Type B pancreatic cell (in vitro differentiated cells): ENCODE measurements around the gene ARHGAP40. TPM values are rescaled to one million over a fixed set of nuclear protein-coding genes. Genes with fewer than 3 reads are reported as not detected.

Experiments
- DNase-seq: peaks from one replicate; pipeline ENCODE4 v3.0.0; 2021; ENCODE audit warnings: mixed read lengths; ENCODE audit not compliant: unreplicated experiment; ENCODE audit errors: extremely low spot score
- H3K27ac Mint-ChIP-seq: 2 replicates; pipeline ENCODE4 v1.8.0; 2021; ENCODE audit warnings: mild to moderate bottlenecking, mixed read lengths
- H3K27me3 Mint-ChIP-seq: 2 replicates; pipeline ENCODE4 v1.8.0; 2021; ENCODE audit warnings: mixed read lengths
- H3K36me3 Mint-ChIP-seq: 2 replicates; pipeline ENCODE4 v1.8.0; 2021; ENCODE audit warnings: mixed read lengths
- H3K4me1 Mint-ChIP-seq: one replicate; pipeline ENCODE4 v1.8.0; 2021; ENCODE audit warnings: mixed read lengths; ENCODE audit not compliant: unreplicated experiment
- H3K4me3 Mint-ChIP-seq: 2 replicates; pipeline ENCODE4 v1.8.0; 2021; ENCODE audit warnings: mild to moderate bottlenecking, mixed read lengths
- H3K9me3 Mint-ChIP-seq: 2 replicates; pipeline ENCODE4 v1.8.0; 2021; ENCODE audit warnings: mixed read lengths
- CTCF ChIP-seq: fragments of 200-600 bp; sonication (generic); conservative IDR thresholded peaks from 2 replicates; pipeline ENCODE4 v1.5.0; 2021; ENCODE audit warnings: antibody characterized with exemption, mild to moderate bottlenecking
- total RNA-seq: library from RNA; stranded (reverse); gene quantifications from 2 replicates; pipeline ENCODE4 v1.2.1, GENCODE V29; 2021; ENCODE audit warnings: low replicate concordance

ARHGAP40 gene
- total RNA-seq, 1 donor from 2014 or later, result 1.7 TPM

- H3K9me3 Mint-ChIP-seq, result no peaks in the 10 kb centered on the region
- no peaks in the 10 kb centered on the region for H3K27me3 Mint-ChIP-seq
- no peak overlapping the region for H3K27ac Mint-ChIP-seq
- DNase-seq, result no peak
- no peaks in the 10 kb centered on the region for H3K36me3 Mint-ChIP-seq
- no peak overlapping the region for H3K4me3 Mint-ChIP-seq
- H3K4me1 Mint-ChIP-seq, result no peaks in the 10 kb centered on the region
- no peak for TF ChIP-seq CTCF
Measured at GRCh38 chr20:38583306-38583705, 18.3 kb upstream of the ARHGAP40 start.

- DNase-seq, result no peak
- Mint-ChIP-seq H3K4me3 (no peak overlapping the region), H3K27ac (no peak overlapping the region), H3K4me1 (no peaks in the 10 kb centered on the region), H3K27me3 (no peaks in the 10 kb centered on the region), H3K9me3 (no peaks in the 10 kb centered on the region), H3K36me3 (no peaks in the 10 kb centered on the region)
- TF ChIP-seq CTCF, result no peak
Measured at GRCh38 chr20:38584099-38584763, 17.4 kb upstream of the ARHGAP40 start.

GRCh38 chr20:38585404-38586180 lies 16.0 kb upstream of the ARHGAP40 start:
- H3K27me3 Mint-ChIP-seq, result no peaks in the 10 kb centered on the region
- H3K4me1 Mint-ChIP-seq, result no peaks in the 10 kb centered on the region
- no peak overlapping the region for H3K4me3 Mint-ChIP-seq
- DNase-seq, result no peak
- TF ChIP-seq CTCF, result no peak
- H3K36me3 Mint-ChIP-seq, result no peaks in the 10 kb centered on the region
- H3K9me3 Mint-ChIP-seq, result no peaks in the 10 kb centered on the region
- no peak overlapping the region for H3K27ac Mint-ChIP-seq

- no peak overlapping the region for H3K27ac Mint-ChIP-seq
- no peaks in the 10 kb centered on the region for H3K27me3 Mint-ChIP-seq
- no peak overlapping the region for H3K4me3 Mint-ChIP-seq
- no peak for TF ChIP-seq CTCF
- no peaks in the 10 kb centered on the region for H3K9me3 Mint-ChIP-seq
- DNase-seq, result no peak
- no peaks in the 10 kb centered on the region for H3K4me1 Mint-ChIP-seq
- no peaks in the 10 kb centered on the region for H3K36me3 Mint-ChIP-seq
Measured at GRCh38 chr20:38586181-38586525, 15.5 kb upstream of the ARHGAP40 start.

- H3K9me3 Mint-ChIP-seq, result no peaks in the 10 kb centered on the region
- no peaks in the 10 kb centered on the region for H3K27me3 Mint-ChIP-seq
- no peak overlapping the region for H3K27ac Mint-ChIP-seq
- no peak overlapping the region for H3K4me3 Mint-ChIP-seq
- no peaks in the 10 kb centered on the region for H3K36me3 Mint-ChIP-seq
- no peaks in the 10 kb centered on the region for H3K4me1 Mint-ChIP-seq
- TF ChIP-seq CTCF, result no peak
- DNase-seq, result no peak
Measured at GRCh38 chr20:38588303-38588702, 13.3 kb upstream of the ARHGAP40 start.
